ENCODE data around the gene EVX2.
A peak's percentile ranks its signal among the peaks of the same experiment; 100 is the strongest.

EVX2 gene

GRCh38 chr2:176127774-176128072 lies 44.0 kb upstream of the EVX2 start:
- H3K27me3 ChIP-seq (ENCODE audit: insufficient read depth, low read length), result no peaks in the 10 kb centered on the region; the same call in none of the 2 replicates
- H3K36me3 ChIP-seq (ENCODE audit: insufficient read depth, low read length), result no peaks in the 10 kb centered on the region
- H3F3A ChIP-seq (ENCODE audit: insufficient read depth, low read length), result no peaks in the 10 kb centered on the region
- no peaks in the 10 kb centered on the region for H3K4me1 ChIP-seq (ENCODE audit: insufficient read depth, low read length, severe bottlenecking)
- no peak overlapping the region for H3K4me2 ChIP-seq (ENCODE audit: low read length)
- no peaks in the 10 kb centered on the region for H3K79me2 ChIP-seq (ENCODE audit: insufficient read depth, low read length)
- no peak overlapping the region for H3K9ac ChIP-seq (ENCODE audit: low read length)
- H3K27ac ChIP-seq (ENCODE audit: low read depth, low read length, poor library complexity, severe bottlenecking), result no peak overlapping the region
- H4K20me1 ChIP-seq (ENCODE audit: insufficient read depth, low read length), result no peaks in the 10 kb centered on the region
- no peaks in the 10 kb centered on the region for H3K9me3 ChIP-seq (ENCODE audit: low read length)
- no peak overlapping the region for H2AFZ ChIP-seq (ENCODE audit: low read length)
- no peak overlapping the region for H3K4me3 ChIP-seq (ENCODE audit: low read depth, low read length, poor library complexity, severe bottlenecking)
- no peaks in the 10 kb centered on the region for H3K9me2 ChIP-seq (ENCODE audit: low read depth, low read length)
- no peak for TF ChIP-seq CTCF (IDR thresholded peaks at IDR 0.05; ENCODE audit: low read length)
- no peak for TF ChIP-seq EZH2 (IDR thresholded peaks at IDR 0.05; ENCODE audit: borderline replicate concordance, low read length)

DNA sequence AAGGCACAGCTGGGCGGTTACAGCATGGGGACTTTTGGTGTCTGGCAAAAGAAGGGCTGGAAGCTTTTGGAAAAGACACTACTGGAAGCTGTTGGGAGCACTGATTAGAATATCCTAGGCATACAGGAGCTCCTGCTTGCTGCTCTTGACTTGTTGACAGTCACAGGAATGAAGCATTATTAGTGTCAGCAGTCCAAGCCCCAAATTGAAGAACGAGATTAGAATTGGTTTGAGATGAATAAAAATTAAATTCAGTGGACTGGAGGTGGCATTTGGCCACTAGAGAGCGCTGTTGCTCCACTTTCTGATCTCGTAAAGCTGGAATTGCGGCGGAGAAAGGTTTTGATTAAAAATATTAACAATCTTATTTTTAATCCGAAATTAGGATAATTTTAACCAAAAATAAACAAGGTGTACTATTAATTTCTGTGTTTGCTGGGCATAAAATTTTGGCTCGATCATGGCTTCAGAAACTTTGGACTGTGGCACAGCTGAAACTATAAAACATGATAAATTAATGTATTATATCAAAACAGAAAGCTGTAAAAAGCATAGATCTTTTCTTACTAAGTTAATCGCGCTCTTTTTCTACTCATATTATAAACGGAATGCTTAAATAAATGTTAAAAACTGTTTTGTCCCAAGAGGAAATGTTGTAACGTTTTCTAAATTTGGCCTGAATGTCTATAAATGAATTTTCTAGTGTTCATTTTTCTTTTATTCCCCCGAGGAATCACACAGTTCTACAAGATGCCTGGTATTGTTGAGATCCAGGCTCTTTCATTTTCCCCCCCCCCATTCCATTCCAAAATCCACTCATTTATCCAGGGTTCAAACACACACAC lies 43.4 kb upstream of the EVX2 start:
- no peak overlapping the region for H3K27ac ChIP-seq (ENCODE audit: low read depth, low read length, poor library complexity, severe bottlenecking)
- no peaks in the 10 kb centered on the region for H4K20me1 ChIP-seq (ENCODE audit: insufficient read depth, low read length)
- no peaks in the 10 kb centered on the region; the same call in none of the 2 replicates for H3K27me3 ChIP-seq (ENCODE audit: insufficient read depth, low read length)
- no peak overlapping the region for H3K9ac ChIP-seq (ENCODE audit: low read length)
- H3K4me2 ChIP-seq (ENCODE audit: low read length), result no peak overlapping the region
- no peaks in the 10 kb centered on the region for H3K9me2 ChIP-seq (ENCODE audit: low read depth, low read length)
- no peak overlapping the region for H3K4me3 ChIP-seq (ENCODE audit: low read depth, low read length, poor library complexity, severe bottlenecking)
- no peaks in the 10 kb centered on the region for H3K79me2 ChIP-seq (ENCODE audit: insufficient read depth, low read length)
- no peaks in the 10 kb centered on the region for H3K9me3 ChIP-seq (ENCODE audit: low read length)
- H2AFZ ChIP-seq (ENCODE audit: low read length), result no peak overlapping the region
- TF ChIP-seq CTCF (IDR thresholded peaks at IDR 0.05; ENCODE audit: low read length) (peak; percentile 82), EZH2 (IDR thresholded peaks at IDR 0.05; ENCODE audit: borderline replicate concordance, low read length) (no peak)
- H3F3A ChIP-seq (ENCODE audit: insufficient read depth, low read length), result no peaks in the 10 kb centered on the region
- H3K4me1 ChIP-seq (ENCODE audit: insufficient read depth, low read length, severe bottlenecking), result no peaks in the 10 kb centered on the region
- no peaks in the 10 kb centered on the region for H3K36me3 ChIP-seq (ENCODE audit: insufficient read depth, low read length)

DNA sequence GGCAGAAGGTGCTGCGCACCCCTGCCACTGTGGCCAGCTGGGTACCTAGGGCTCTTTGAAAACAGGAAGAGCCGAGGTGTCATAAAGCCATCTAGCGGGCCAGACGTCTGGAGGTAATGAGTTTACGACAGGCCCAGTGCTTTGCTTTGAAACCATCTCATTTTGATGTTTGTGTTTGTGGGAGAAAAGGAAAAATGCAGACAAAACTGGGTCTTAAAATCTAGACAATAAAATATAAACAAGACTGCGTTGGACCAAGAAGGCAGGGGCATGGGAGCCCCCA lies 42.0 kb upstream of the EVX2 start:
- Histone ChIP-seq H3K9me3 (ENCODE audit: low read length) (no peaks in the 10 kb centered on the region), H3K4me3 (ENCODE audit: low read depth, low read length, poor library complexity, severe bottlenecking) (no peak overlapping the region), H2AFZ (ENCODE audit: low read length) (no peak overlapping the region), H3K4me2 (ENCODE audit: low read length) (no peak overlapping the region), H4K20me1 (ENCODE audit: insufficient read depth, low read length) (no peaks in the 10 kb centered on the region), H3K79me2 (ENCODE audit: insufficient read depth, low read length) (no peaks in the 10 kb centered on the region), H3K4me1 (ENCODE audit: insufficient read depth, low read length, severe bottlenecking) (no peaks in the 10 kb centered on the region), H3K9ac (ENCODE audit: low read length) (no peak overlapping the region), H3K27me3 (ENCODE audit: insufficient read depth, low read length) (no peaks in the 10 kb centered on the region; the same call in none of the 2 replicates), H3K36me3 (ENCODE audit: insufficient read depth, low read length) (no peaks in the 10 kb centered on the region), H3F3A (ENCODE audit: insufficient read depth, low read length) (no peaks in the 10 kb centered on the region), H3K27ac (ENCODE audit: low read depth, low read length, poor library complexity, severe bottlenecking) (no peak overlapping the region), H3K9me2 (ENCODE audit: low read depth, low read length) (no peaks in the 10 kb centered on the region)
- TF ChIP-seq CTCF (IDR thresholded peaks at IDR 0.05; ENCODE audit: low read length), result no peak
- no peak for TF ChIP-seq EZH2 (IDR thresholded peaks at IDR 0.05; ENCODE audit: borderline replicate concordance, low read length)

Measured in OCI-LY1 (cell line).